Right lobe of liver (tissue), 4 donors: ENCODE results near the gene GAS2L1.

Experiments
- CTCF ChIP-seq, 4 donors: fragments of 200-600 bp in 3 of 4; fragments of 450-650 bp in 1 of 4; IDR thresholded peaks; one replicate each; pipeline versions ENCODE4 v1.5.1 to v1.8.0; 2016 to 2022; ENCODE audit warnings: antibody characterized with exemption in 4 of 4, mild to moderate bottlenecking in 2 of 4
- POLR2A ChIP-seq: fragments of 450-650 bp; IDR thresholded peaks from one replicate; pipeline ENCODE4 v1.6.1; 2017; ENCODE audit warnings: antibody characterized with exemption, mild to moderate bottlenecking
- donor health status: DM: no; HTN: no; CAD: no.
- donor health status: DM: no; HTN: no; CAD: no.
- donor health status: DM: no; HTN: yes; CAD: no.

- TF ChIP-seq CTCF (IDR thresholded peaks at IDR 0.05) (no peak), POLR2A (no peak)
Observed at GRCh38 chr22:29269230-29269604, 37.2 kb upstream of the GAS2L1 start.
